ENCODE measurements around the gene ADAM30. TPM values are rescaled to one million over a fixed set of nuclear protein-coding genes. Genes with fewer than 3 reads are reported as not detected.
"Not testable (repeated sequence)": the region's sequence is repeated elsewhere in the genome, so short reads cannot be mapped to it uniquely, and the experiment has no call there.

Gene ADAM30
- total RNA-seq, 1 donor from 2014 or later = not detected

DNA sequence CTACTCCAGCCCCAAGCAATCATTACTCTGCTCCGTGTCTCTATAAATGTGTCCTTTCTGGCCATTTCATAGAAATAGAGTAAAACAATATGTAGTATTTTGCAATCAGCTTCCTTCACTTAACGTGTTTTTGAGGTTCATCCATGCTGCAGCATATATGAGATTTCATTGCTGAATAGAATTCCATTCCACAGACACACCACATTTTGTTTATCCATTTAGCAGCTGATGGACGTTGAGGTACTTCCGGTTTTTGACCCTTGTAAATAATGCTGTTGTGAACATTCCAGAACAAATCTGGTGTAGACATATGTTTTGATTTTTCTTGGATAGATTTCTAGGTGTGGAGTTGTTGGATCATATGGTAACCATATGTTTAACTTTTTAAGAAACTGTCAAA lies 30.7 kb downstream of the ADAM30 start:
- intact Hi-C loops (cut with micrococcal nuclease) = no loop called here
- TF ChIP-seq, protein P1, sequence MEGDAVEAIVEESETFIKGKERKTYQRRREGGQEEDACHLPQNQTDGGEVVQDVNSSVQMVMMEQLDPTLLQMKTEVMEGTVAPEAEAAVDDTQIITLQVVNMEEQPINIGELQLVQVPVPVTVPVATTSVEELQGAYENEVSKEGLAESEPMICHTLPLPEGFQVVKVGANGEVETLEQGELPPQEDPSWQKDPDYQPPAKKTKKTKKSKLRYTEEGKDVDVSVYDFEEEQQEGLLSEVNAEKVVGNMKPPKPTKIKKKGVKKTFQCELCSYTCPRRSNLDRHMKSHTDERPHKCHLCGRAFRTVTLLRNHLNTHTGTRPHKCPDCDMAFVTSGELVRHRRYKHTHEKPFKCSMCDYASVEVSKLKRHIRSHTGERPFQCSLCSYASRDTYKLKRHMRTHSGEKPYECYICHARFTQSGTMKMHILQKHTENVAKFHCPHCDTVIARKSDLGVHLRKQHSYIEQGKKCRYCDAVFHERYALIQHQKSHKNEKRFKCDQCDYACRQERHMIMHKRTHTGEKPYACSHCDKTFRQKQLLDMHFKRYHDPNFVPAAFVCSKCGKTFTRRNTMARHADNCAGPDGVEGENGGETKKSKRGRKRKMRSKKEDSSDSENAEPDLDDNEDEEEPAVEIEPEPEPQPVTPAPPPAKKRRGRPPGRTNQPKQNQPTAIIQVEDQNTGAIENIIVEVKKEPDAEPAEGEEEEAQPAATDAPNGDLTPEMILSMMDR (IDR thresholded peaks at IDR 0.05; ENCODE audit: borderline replicate concordance) = no peak
- H3K9me3 ChIP-seq (replicated peaks) = no peaks in the 10 kb centered on the region
- H3K27ac ChIP-seq (replicated peaks) = no peak overlapping the region
- no peak overlapping the region for H3K4me3 ChIP-seq
- no peaks in the 10 kb centered on the region for H3K36me3 ChIP-seq
- H3K4me1 ChIP-seq = no peaks in the 10 kb centered on the region
- DNase-seq = no peak
- H3K27me3 ChIP-seq (ENCODE audit: low read depth) = peaks cover 33% of the 10 kb centered on the region

DNA sequence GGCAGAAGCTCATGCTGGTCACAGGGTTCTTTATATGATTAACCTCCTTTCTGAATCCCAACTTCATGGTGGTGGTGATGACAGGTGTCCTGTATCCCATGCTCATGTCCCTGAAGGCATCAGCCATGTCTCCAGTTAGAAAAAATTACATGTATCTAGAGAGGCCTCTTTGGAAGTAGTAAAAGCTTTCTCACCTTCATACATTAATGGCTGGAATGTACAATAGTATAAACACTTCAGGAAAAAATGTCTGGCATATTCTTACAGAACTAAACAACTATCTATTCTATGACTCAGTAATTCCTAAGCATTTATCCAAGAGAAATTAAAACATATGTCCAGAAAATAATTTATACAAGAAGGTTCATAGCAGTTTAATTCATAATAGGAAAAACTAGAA lies 34.0 kb downstream of the ADAM30 start:
- no peaks in the 10 kb centered on the region for H3K9me3 ChIP-seq (replicated peaks)
- DNase-seq = no peak
- TF ChIP-seq, protein P1 (IDR thresholded peaks at IDR 0.05; ENCODE audit: borderline replicate concordance) = no peak
- intact Hi-C loops (cut with micrococcal nuclease) = no loop called here
- no peaks in the 10 kb centered on the region for H3K4me1 ChIP-seq
- no peak overlapping the region for H3K4me3 ChIP-seq
- H3K27me3 ChIP-seq (ENCODE audit: low read depth) = peaks cover 45% of the 10 kb centered on the region
- no peaks in the 10 kb centered on the region for H3K36me3 ChIP-seq
- H3K27ac ChIP-seq (replicated peaks) = no peak overlapping the region

DNA sequence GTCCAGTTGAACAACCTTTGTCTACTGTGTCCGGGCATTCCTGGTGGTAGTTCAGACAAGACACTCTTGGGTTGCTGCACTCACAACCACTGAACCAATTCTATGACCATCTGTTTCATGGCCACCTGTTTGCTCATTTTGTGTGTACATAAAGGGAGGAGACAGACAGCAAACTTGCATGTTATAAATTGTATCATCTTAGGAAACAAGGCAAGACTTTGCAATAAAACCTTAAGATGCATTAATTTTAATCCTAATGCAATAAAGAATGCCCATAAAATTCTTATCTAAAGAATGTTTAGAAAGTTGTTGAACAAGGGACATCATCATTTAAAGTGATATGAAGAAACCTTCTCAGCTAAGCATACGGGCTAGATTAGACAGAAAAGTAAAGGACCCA lies 34.8 kb downstream of the ADAM30 start:
- Histone ChIP-seq H3K27me3 (ENCODE audit: low read depth) (peaks cover 45% of the 10 kb centered on the region), H3K9me3 (replicated peaks) (no peaks in the 10 kb centered on the region), H3K27ac (replicated peaks) (no peak overlapping the region), H3K4me3 (no peak overlapping the region), H3K4me1 (no peaks in the 10 kb centered on the region), H3K36me3 (no peaks in the 10 kb centered on the region)
- intact Hi-C loops (cut with micrococcal nuclease) = no loop called here
- TF ChIP-seq, protein P1 (IDR thresholded peaks at IDR 0.05; ENCODE audit: borderline replicate concordance) = no peak
- DNase-seq = no peak

DNA sequence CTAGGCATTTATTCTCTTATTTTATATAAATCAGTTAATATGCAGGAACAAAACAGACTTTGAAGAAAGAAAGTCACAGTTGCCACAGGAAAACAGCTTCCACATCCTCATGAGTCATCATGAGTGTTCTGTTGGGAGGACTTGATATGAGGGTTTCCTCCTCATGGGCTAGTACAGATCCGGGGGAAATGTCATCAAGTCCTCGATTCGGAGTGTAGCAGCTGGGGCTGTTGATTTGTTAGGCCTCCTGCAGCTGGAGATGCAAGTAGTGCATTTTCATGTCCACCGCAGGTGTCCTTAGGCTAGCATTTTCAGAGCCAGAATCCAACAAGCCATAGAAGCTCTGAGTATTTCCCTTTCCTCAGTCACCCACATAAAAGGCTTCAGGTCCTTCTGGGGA lies 36.7 kb downstream of the ADAM30 start:
- no peak for DNase-seq
- Histone ChIP-seq H3K4me3 (no peak overlapping the region), H3K36me3 (no peaks in the 10 kb centered on the region), H3K27ac (replicated peaks) (no peak overlapping the region), H3K27me3 (ENCODE audit: low read depth) (peaks cover 38% of the 10 kb centered on the region), H3K4me1 (no peaks in the 10 kb centered on the region), H3K9me3 (replicated peaks) (no peaks in the 10 kb centered on the region)
- TF ChIP-seq, protein P1 (IDR thresholded peaks at IDR 0.05; ENCODE audit: borderline replicate concordance) = no peak
- intact Hi-C loops (cut with micrococcal nuclease) = no loop called here

DNA sequence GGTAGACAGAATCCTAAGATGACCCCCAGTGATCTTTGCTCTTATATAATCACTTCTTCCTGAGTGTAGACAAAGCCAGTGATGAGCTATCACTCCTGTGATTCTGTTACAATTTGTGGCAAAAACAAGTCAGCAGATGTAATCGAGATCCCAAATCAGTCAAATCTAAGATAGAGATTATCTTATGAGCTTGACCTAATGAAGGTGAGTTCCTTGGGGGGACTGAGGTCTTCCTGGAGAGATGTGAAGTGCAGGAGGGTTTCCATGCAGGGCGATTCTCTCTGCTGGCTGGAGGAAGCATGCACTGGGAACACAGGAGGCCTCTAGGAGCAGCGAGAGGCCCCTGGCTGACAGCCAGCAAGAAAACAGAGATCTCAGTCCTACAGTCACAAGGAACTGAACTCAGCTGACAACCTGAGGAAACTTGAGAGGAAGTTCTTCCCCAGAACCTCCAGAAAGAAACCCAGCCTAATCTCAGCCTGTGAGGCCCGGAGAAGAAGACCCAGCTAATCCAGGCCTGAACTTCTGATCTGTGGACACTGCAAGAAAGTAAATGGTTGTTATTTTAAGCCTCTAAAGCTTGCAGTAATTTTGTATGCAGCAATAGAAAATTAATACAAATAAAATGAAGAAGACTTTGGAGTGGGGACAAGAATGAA lies 37.6 kb downstream of the ADAM30 start:
- peaks cover 35% of the 10 kb centered on the region for H3K27me3 ChIP-seq (ENCODE audit: low read depth)
- H3K4me3 ChIP-seq; H3K27ac ChIP-seq (replicated peaks); H3K4me1 ChIP-seq; H3K9me3 ChIP-seq (replicated peaks); DNase-seq; intact Hi-C loops (cut with micrococcal nuclease); H3K36me3 ChIP-seq: not testable (repeated sequence)

DNA sequence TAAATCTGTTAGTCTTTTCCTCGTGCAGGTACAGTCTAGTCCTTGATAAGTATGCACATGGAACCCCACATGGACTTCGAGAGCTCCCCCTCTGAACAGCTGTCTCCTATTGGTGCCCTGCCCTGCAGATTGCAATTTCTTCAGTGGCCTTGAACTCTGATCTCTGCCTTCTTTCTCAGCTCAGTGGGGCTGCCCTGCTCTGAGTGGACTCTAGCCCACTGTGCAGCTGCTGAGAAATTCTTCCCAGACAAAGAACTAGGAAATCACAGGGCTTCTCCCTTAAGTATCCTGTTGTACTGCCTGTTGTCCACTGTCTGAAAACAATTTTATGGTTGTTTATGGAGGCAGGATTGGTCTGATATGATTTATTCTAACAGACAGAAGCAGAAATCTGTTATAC lies 38.2 kb downstream of the ADAM30 start:
- no peak overlapping the region for H3K27ac ChIP-seq (replicated peaks)
- intact Hi-C loops (cut with micrococcal nuclease) = no loop called here
- TF ChIP-seq, protein P1 (IDR thresholded peaks at IDR 0.05; ENCODE audit: borderline replicate concordance) = no peak
- DNase-seq = no peak
- H3K27me3 ChIP-seq (ENCODE audit: low read depth) = peaks cover 29% of the 10 kb centered on the region
- H3K4me3 ChIP-seq = no peak overlapping the region
- no peaks in the 10 kb centered on the region for H3K36me3 ChIP-seq
- H3K9me3 ChIP-seq (replicated peaks) = no peaks in the 10 kb centered on the region
- no peaks in the 10 kb centered on the region for H3K4me1 ChIP-seq

All from left ventricle myocardium inferior (tissue), 1 donor.